Measurements from ENCODE around the gene UBE2K.
"Not testable (repeated sequence)": the region's sequence is repeated elsewhere in the genome, so short reads cannot be mapped to it uniquely, and the experiment has no call there.

Gene UBE2K

DNA sequence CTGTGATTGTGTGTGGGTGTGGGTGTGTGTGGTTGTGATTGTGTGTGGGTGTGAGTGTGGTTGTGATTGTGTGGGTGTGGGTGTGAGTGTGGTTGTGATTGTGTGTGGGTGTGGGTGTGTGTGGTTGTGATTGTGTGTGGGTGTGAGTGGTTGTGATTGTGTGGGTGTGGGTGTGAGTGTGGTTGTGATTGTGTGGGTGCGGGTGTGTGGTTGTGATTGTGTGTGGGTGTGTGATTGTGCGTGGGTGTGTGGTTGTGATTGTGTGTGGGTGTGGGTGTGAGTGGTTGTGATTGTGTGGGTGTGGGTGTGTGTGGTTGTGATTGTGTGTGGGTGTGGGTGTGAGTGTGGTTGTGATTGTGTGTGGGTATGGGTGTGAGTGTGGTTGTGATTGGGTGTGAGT lies 115.8 kb downstream of the UBE2K start:
- DNase-seq = not testable (repeated sequence)

DNA sequence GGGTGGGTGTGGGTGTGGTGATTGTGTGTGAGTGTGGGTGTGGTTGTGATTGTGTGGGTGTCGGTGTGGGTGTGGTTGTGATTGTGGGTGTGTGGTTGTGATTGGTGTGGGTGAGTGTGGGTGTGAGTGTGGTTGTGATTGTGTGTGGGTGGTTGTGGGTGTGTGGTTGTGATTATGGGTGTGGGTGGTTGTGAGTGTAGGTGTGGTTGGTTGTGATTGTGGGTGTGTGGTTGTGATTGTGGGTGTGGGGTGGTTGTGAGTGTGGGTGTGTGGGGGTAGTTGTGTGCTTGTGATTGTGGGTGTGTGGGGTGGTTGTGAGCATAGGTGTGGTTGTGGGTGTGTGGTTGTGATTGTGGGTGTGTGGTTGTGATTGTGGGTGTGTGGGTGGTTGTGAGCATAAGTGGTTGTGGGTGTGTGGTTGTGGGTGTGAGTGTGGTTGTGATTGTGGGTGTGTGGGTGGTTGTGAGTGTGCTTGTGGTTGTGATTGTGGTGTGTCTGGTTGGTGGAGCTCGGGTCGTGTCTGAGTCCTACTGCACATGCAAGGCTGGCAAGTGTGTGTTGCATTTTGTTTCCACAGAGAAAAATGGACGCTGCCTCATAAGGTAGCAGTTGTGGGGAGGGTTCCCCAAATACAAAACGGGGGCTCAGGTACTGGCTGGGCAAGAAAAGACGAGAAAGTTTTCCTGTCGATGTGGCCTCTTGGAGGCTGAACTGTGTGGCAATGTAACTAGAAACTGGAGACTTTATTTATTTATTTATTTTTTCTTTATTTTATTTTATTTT lies 116.7 kb downstream of the UBE2K start:
- DNase-seq = no peak

DNA sequence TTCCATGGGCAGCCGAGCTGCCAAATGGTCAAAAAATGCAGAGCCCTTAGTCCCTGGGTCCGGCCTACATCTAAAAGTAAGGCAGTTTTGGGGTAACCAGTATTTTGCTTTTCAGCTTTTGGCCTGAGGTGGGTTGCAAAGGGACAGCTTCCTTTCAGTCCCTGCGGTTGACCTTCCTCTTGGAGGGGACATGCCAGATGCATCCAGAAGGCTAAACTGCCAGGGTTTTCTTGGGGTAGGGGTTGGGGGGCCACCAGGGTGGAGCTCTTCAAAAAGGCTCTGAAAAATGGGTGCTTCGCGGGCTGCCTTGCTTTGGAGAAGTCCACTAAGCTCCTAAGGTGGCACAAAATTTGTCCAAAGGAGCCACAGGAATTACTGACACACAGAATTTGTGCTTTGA lies 120.7 kb downstream of the UBE2K start:
- no peak for DNase-seq

DNA sequence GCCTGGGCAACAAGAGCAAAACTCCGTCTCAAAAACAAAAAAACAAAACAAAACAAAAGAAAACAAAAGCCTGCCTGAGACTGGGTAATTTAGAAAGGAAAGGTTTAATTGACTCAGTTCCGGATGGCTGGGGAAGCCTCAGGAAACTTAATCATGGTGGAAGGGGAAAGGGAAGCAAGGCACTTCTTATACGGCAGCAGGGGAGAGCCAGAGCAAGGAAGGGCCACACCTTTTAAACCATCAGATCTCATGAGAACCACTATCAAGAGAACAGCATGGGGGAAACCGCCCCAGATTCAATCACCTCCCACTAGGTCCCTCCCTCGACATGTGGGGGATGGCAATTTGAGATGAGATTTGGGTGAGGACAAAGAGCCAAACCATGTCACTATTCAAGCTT lies 122.2 kb downstream of the UBE2K start:
- DNase-seq = no peak

DNA sequence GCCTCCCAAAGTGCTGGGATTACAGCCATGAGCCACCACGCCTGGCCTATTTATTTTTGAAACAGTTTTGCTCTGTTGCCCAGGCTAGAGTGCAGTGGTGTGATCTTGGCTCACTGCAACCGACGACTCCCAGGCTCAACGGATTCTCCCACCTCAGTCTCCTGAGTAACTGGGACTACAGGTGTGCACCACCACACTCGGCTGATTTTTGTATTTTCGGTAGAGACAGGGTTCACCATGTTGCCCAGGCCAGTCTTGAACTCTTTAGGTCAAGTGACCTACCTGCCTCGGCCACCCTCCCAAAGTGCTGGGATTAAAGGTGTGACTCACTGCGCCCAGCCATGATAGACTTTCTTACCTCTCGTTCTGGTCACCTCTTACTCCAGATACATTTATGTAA lies 124.0 kb downstream of the UBE2K start:
- DNase-seq = no peak

- no peak for DNase-seq
Measured at GRCh38 chr4:39822662-39823061, 124.7 kb downstream of the UBE2K start.

DNA sequence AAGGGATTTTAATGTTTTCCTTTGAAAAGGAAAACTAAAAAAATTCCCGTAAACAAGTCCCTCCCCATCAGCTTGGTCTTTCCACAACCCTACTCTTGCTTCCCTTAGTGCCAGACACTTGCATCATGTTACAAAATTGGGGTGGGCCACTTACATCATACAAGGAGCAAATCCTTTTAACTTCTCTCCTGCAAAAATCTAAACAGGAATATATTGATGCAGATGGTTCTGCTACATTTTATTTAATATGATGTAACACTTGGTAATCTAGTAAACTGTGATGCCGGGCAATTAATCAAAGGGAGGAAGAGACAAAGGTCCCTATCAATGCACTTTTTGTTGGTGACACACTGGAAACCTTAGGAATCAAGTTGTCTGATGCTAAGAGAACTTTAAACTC lies 125.3 kb downstream of the UBE2K start:
- DNase-seq = peak; percentile 37

- DNase-seq = no peak
Measured at GRCh38 chr4:39825090-39825489, 127.2 kb downstream of the UBE2K start.

DNA sequence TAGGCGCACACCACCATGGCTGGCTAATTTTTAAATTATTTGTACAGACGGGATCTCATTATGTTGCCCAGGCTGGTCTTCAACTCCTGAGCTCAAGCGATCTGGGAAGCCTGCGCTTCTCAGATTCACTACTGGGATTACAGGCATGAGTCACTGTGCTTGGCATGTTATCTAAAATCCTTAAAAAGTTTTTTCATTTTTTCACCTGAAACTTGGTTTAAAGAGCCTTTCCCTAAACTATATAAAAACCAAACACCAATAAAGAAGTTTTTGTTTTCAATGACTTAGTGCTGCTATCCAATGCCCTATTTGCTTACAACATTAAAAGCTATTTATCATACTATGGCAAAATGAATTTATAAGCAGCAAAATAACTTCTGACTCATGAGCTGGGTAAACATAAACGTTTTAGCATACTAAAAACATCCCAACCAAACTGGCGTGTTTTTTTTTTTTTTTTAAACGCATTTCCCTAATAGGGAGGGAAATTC lies 127.8 kb downstream of the UBE2K start:
- no peak for DNase-seq

Measured in femur (tissue), 1 donor.